ENCODE measurements around the gene IL31. TPM values are rescaled to one million over a fixed set of nuclear protein-coding genes. Genes with fewer than 3 reads are reported as not detected.

The IL31 gene
- total and polyA plus RNA-seq, 2 donors (not counting 3 experiments of a cell fraction or from before 2014, with no cell fraction given): not detected

DNA sequence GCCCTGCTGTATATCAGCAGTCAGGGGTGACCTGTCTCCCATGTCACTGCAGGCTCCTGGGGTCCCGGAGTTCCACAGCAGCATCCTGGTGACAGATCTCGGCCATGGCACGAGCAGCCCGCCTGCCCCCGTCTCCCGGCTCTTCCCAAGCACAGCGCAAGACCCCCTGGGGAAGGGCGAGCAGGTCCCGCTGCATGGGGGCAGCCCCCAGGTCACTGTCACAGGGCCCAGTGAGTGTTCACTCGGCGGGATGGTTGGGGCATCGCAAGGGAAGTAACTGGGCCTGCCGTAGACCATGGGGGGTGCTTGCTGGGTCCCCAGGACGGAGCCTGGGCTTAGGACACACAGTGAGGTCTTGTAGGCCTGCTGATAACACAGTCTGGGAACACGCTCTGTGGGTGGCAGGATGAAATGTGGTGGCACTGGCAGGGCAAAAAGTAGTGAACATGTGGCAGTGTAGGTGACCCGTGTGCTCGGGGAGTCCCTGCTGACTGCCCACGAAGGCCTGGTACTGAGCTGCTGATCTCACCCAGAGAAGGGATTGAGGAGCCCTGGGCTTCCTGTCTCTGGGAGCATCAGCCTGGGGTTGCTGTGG, 38.5 kb downstream of the IL31 start:
- no peak overlapping the region for H3K4me2 ChIP-seq (ENCODE audit: insufficient read depth, low read length)
- no peak overlapping the region for H3K4me3 ChIP-seq (replicated peaks in 1 of 3; ENCODE audit: insufficient read depth in 1 of 3, low read depth in 1 of 3, low read length in 3 of 3)
- DNase-seq (ENCODE audit: low read depth, low spot score) (no peak), FAIRE-seq (no peak)
- no peaks in the 10 kb centered on the region for H3K27me3 ChIP-seq (ENCODE audit: control insufficient read depth in 2 of 2, insufficient read depth in 2 of 2, low read length in 2 of 2)
- H3K36me3 ChIP-seq (ENCODE audit: control insufficient read depth in 2 of 2, extremely low read depth in 1 of 2, insufficient read depth in 2 of 2, low read length in 2 of 2): peaks cover 4 to 27% of the 10 kb centered on the region in 2 experiments
- no peak overlapping the region for H3K9ac ChIP-seq (replicated peaks; ENCODE audit: extremely low read depth, insufficient read depth, low read length)
- H3K9me3 ChIP-seq (replicated peaks; ENCODE audit: control insufficient read depth, insufficient read depth, low read length): no peaks in the 10 kb centered on the region
- BruUV-seq (replicated peaks): no TSS peak
- POLR2A ChIA-PET: no interaction called here
- H2AFZ ChIP-seq (ENCODE audit: low read depth, low read length): no peak overlapping the region
- TF ChIP-seq, protein P1, sequence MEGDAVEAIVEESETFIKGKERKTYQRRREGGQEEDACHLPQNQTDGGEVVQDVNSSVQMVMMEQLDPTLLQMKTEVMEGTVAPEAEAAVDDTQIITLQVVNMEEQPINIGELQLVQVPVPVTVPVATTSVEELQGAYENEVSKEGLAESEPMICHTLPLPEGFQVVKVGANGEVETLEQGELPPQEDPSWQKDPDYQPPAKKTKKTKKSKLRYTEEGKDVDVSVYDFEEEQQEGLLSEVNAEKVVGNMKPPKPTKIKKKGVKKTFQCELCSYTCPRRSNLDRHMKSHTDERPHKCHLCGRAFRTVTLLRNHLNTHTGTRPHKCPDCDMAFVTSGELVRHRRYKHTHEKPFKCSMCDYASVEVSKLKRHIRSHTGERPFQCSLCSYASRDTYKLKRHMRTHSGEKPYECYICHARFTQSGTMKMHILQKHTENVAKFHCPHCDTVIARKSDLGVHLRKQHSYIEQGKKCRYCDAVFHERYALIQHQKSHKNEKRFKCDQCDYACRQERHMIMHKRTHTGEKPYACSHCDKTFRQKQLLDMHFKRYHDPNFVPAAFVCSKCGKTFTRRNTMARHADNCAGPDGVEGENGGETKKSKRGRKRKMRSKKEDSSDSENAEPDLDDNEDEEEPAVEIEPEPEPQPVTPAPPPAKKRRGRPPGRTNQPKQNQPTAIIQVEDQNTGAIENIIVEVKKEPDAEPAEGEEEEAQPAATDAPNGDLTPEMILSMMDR (IDR thresholded peaks at IDR 0.05; ENCODE audit: extremely low read depth in 1 of 2, insufficient read depth in 1 of 2, low read depth in 1 of 2, low read length in 2 of 2): no peak
- TF ChIP-seq MYC (IDR thresholded peaks at IDR 0.05; ENCODE audit: low read depth, low read length) (no peak), GATA2 (IDR thresholded peaks at IDR 0.05; ENCODE audit: insufficient read depth, insufficient read length, low read depth, low read length) (no peak), JUN (IDR thresholded peaks at IDR 0.05; ENCODE audit: borderline replicate concordance, insufficient read depth, insufficient read length, low read depth) (no peak), FOS (IDR thresholded peaks at IDR 0.05; ENCODE audit: borderline replicate concordance, insufficient read depth, low read length) (no peak), EZH2 (IDR thresholded peaks at IDR 0.05; ENCODE audit: borderline replicate concordance, low read depth, low read length, severe bottlenecking) (no peak)
- H3K4me1 ChIP-seq (ENCODE audit: control insufficient read depth, extremely low read depth, insufficient read depth, low read length): no peaks in the 10 kb centered on the region
- no peaks in the 10 kb centered on the region for H3K9me1 ChIP-seq (replicated peaks; ENCODE audit: control insufficient read depth, extremely low read depth, insufficient read depth, low read length)
- H3K79me2 ChIP-seq (ENCODE audit: control insufficient read depth, insufficient read depth, low read length): no peaks in the 10 kb centered on the region
- CTCF ChIA-PET: no interaction called here
- intact Hi-C loops (cut with micrococcal nuclease): no loop called here
- no peaks in the 10 kb centered on the region for H4K20me1 ChIP-seq (replicated peaks; ENCODE audit: control insufficient read depth, extremely low read depth, insufficient read depth, low read length)
- dilution Hi-C loops (cut with MboI; ENCODE audit: extremely low pct_ligation_motif_present, low sequenced_read_pairs): no loop called here
- H3K27ac ChIP-seq (ENCODE audit: insufficient read depth, low read depth, low read length): no peak overlapping the region

All from endothelial cell of umbilical vein (primary cell).